Measurements from ENCODE around the gene NPB. TPM values are rescaled to one million over a fixed set of nuclear protein-coding genes. Genes with fewer than 3 reads are reported as not detected.
A peak's percentile ranks its signal among the peaks of the same experiment; 100 is the strongest.

Gene NPB
- total and polyA plus RNA-seq, 2 donors (not counting 1 experiment from before 2014, with no cell fraction given) = 0.44 TPM; not detected in 1

- H3K4me3 ChIP-seq (ENCODE audit: control extremely low read depth in 1 of 5, extremely low read depth in 1 of 5, insufficient read depth in 1 of 5, low read depth in 2 of 5, low read length in 4 of 5) = no peak overlapping the region
- WGBS (ENCODE audit: insufficient coverage) = 97% methylated on average over 31 of the region's 31 CpGs
- H3K36me3 ChIP-seq (replicated peaks in 1 of 2; ENCODE audit: control extremely low read depth in 1 of 2, control insufficient read depth in 1 of 2, extremely low read depth in 1 of 2, insufficient read depth in 2 of 2, low read length in 1 of 2) = peaks cover 0 to 36% of the 10 kb centered on the region in 2 experiments
- H3K79me2 ChIP-seq (ENCODE audit: control insufficient read depth, insufficient read depth, low read length) = peaks cover 57% of the 10 kb centered on the region
- ATAC-seq (ENCODE audit: low read depth) = no peak
- H3K27ac ChIP-seq (ENCODE audit: low read length in 2 of 2) = no peak overlapping the region
- no peaks in the 10 kb centered on the region for H3K27me3 Mint-ChIP-seq
- peaks cover 22 to 35% of the 10 kb centered on the region in 2 donors for H3K4me1 ChIP-seq (ENCODE audit: control insufficient read depth in 2 of 2, insufficient read depth in 2 of 2, low read length in 2 of 2)
- no peak overlapping the region for H3K4me2 ChIP-seq (replicated peaks; ENCODE audit: low read depth, low read length, poor library complexity, severe bottlenecking)
- H3K9me3 Mint-ChIP-seq (ENCODE audit: insufficient read depth) = no peaks in the 10 kb centered on the region
- H3K4me3 Mint-ChIP-seq = peak overlapping the region; percentile 46
- H4K20me1 ChIP-seq (ENCODE audit: control insufficient read depth, insufficient read depth, low read length, poor library complexity, severe bottlenecking) = peaks cover 72% of the 10 kb centered on the region
- POLR2A ChIA-PET = no interaction called here
- DNase-seq = no peak
- no peak overlapping the region for H2AFZ ChIP-seq (ENCODE audit: insufficient read depth, low read depth, low read length, poor library complexity, severe bottlenecking)
- no peaks in the 10 kb centered on the region for H3K27me3 ChIP-seq (replicated peaks in 1 of 4; ENCODE audit: control extremely low read depth in 1 of 4, control insufficient read depth in 3 of 4, insufficient read depth in 4 of 4, low read length in 3 of 4)
- H3K4me1 Mint-ChIP-seq = peaks cover 30% of the 10 kb centered on the region
- no peak overlapping the region for H3K9ac ChIP-seq (ENCODE audit: low read length)
- TF ChIP-seq CTCF (IDR thresholded peaks at IDR 0.05) (no peak), EZH2 (IDR thresholded peaks at IDR 0.05; ENCODE audit: borderline replicate concordance, insufficient read depth, low read depth, low read length, poor library complexity, severe bottlenecking) (no peak)
- H3K27ac Mint-ChIP-seq = no peak overlapping the region
- intact Hi-C loops (cut with micrococcal nuclease) = no loop called here
- CTCF ChIA-PET = interaction anchor here (1.3 to 1.7 kb wide), 2 partner anchors 14 to 44 kb away, joined by 3 to 4 read pairs; partner anchors contain the start of gene MAFG
- H3K9me3 ChIP-seq (ENCODE audit: control extremely low read depth in 1 of 3, control insufficient read depth in 2 of 3, insufficient read depth in 1 of 3, low read length in 2 of 3) = peaks cover 0 to 3% (median 0%) of the 10 kb centered on the region in 3 donors
Observed at GRCh38 chr17:81913394-81914102, 11.5 kb downstream of the NPB start.

All from B cell (primary cell).